GM12801 (cell line): ENCODE results near the gene POU3F4.

Source experiments
- CTCF ChIP-seq: IDR thresholded peaks from one replicate; pipeline ENCODE4 v1.5.1; 2011; ENCODE audit warnings: control low read depth; ENCODE audit not compliant: insufficient read length; ENCODE audit errors: extremely low read depth

Gene POU3F4

GRCh38 chrX:83535417-83536196 lies 27.5 kb downstream of the POU3F4 start:
- no peak for TF ChIP-seq CTCF
